ENCODE measurements around the gene SACM1L.

SACM1L gene

DNA sequence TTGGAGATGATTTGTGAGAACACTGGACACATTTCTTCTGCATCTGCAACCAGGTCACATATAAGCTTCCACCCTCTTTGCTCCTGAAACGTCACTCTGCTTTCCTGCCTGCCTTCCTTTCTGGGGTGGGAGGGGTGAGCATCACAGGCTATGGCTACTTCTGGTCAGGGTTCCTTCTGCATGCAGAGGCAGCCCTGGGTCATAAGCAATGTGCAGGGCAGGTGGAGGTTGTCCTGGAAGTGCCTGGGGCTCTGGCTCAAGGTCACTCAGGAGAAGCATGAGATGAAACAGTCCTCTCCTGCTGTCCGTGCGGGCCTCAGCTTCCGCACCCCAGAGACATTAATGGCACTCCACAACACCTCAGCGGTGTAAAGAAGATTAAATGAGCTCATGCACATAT, 92.1 kb downstream of the SACM1L start:
- H3K9me3 ChIP-seq (ENCODE audit: insufficient read depth, low read depth, low read length), result peaks cover 2% of the 10 kb centered on the region
- no peak overlapping the region for H3K4me3 ChIP-seq (ENCODE audit: low read depth, low read length)
- WGBS (ENCODE audit: extremely low coverage, insufficient coverage, insufficient read length), result no CpG with 5 or more reads among the region's 5 CpGs
- no peak overlapping the region for H3K9ac ChIP-seq (ENCODE audit: low read length)
- H3K4me1 ChIP-seq (ENCODE audit: control insufficient read depth in 1 of 2, insufficient read depth in 2 of 2, low read length in 2 of 2), result no peaks in the 10 kb centered on the region
- no peak overlapping the region for H4K8ac ChIP-seq (ENCODE audit: low read depth, low read length)
- H4K91ac ChIP-seq (ENCODE audit: low read depth, low read length), result no peak overlapping the region
- no peak overlapping the region for H3K4ac ChIP-seq (ENCODE audit: low read depth, low read length)
- no peak overlapping the region for H2AK5ac ChIP-seq (ENCODE audit: low read length)
- no peaks in the 10 kb centered on the region for H3K36me3 ChIP-seq (ENCODE audit: control insufficient read depth in 1 of 2, insufficient read depth in 2 of 2, low read length in 2 of 2)
- no peak overlapping the region for H3K4me2 ChIP-seq (ENCODE audit: low read length)
- no peak overlapping the region for H4K12ac ChIP-seq (ENCODE audit: low read depth, low read length)
- H2BK5ac ChIP-seq (ENCODE audit: low read depth, low read length, poor library complexity), result no peak overlapping the region
- H3K79me1 ChIP-seq (ENCODE audit: low read length), result no peaks in the 10 kb centered on the region
- H2BK12ac ChIP-seq (ENCODE audit: low read length), result no peak overlapping the region
- H3K23ac ChIP-seq (ENCODE audit: low read length), result no peak overlapping the region
- no peak for DNase-seq
- no peak overlapping the region for H3K27ac ChIP-seq (ENCODE audit: low read depth, low read length)
- H3K18ac ChIP-seq (ENCODE audit: low read length), result no peak overlapping the region
- no peaks in the 10 kb centered on the region for H3K79me2 ChIP-seq (ENCODE audit: control insufficient read depth, insufficient read depth, low read length, poor library complexity)
- no peak overlapping the region for H3K14ac ChIP-seq (ENCODE audit: low read length)
- no peak overlapping the region for H2AFZ ChIP-seq (ENCODE audit: insufficient read depth, low read length, poor library complexity)
- no peak overlapping the region for H2BK120ac ChIP-seq (ENCODE audit: insufficient read depth, low read length, poor library complexity)
- H3K27me3 ChIP-seq (ENCODE audit: insufficient read depth, low read length), result no peaks in the 10 kb centered on the region

DNA sequence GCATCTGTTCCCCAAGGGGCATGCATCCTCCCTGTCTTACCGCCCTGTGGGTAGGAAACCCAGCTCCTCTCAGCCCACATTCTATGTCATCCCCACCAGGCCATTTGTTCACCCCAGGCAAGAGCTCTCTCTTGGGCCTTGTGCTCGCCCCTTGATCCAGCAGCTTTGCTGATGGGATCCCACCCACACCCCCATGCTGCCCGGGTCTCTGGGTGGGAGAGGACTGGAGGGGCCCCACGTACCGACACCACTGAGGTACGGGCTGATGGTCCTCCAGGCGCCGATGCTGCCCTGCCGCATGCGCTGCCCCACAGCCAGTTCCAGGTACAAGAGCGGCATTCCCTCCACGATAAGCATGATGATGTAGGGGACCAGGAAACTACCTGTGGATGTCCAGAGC, 92.6 kb downstream of the SACM1L start:
- no peak overlapping the region for H2BK12ac ChIP-seq (ENCODE audit: low read length)
- DNase-seq, result no peak
- H4K12ac ChIP-seq (ENCODE audit: low read depth, low read length), result no peak overlapping the region
- no peak overlapping the region for H2BK5ac ChIP-seq (ENCODE audit: low read depth, low read length, poor library complexity)
- no peak overlapping the region for H2AK5ac ChIP-seq (ENCODE audit: low read length)
- no peak overlapping the region for H3K4ac ChIP-seq (ENCODE audit: low read depth, low read length)
- H3K9ac ChIP-seq (ENCODE audit: low read length), result no peak overlapping the region
- no peak overlapping the region for H4K91ac ChIP-seq (ENCODE audit: low read depth, low read length)
- no peaks in the 10 kb centered on the region for H3K79me2 ChIP-seq (ENCODE audit: control insufficient read depth, insufficient read depth, low read length, poor library complexity)
- no peaks in the 10 kb centered on the region for H3K4me1 ChIP-seq (ENCODE audit: control insufficient read depth in 1 of 2, insufficient read depth in 2 of 2, low read length in 2 of 2)
- no peak overlapping the region for H4K8ac ChIP-seq (ENCODE audit: low read depth, low read length)
- H3K27me3 ChIP-seq (ENCODE audit: insufficient read depth, low read length), result no peaks in the 10 kb centered on the region
- no peak overlapping the region for H3K4me2 ChIP-seq (ENCODE audit: low read length)
- H3K14ac ChIP-seq (ENCODE audit: low read length), result no peak overlapping the region
- H2AFZ ChIP-seq (ENCODE audit: insufficient read depth, low read length, poor library complexity), result no peak overlapping the region
- no peak overlapping the region for H3K23ac ChIP-seq (ENCODE audit: low read length)
- H3K36me3 ChIP-seq (ENCODE audit: control insufficient read depth in 1 of 2, insufficient read depth in 2 of 2, low read length in 2 of 2), result no peaks in the 10 kb centered on the region
- H2BK120ac ChIP-seq (ENCODE audit: insufficient read depth, low read length, poor library complexity), result no peak overlapping the region
- no peak overlapping the region for H3K18ac ChIP-seq (ENCODE audit: low read length)
- H3K79me1 ChIP-seq (ENCODE audit: low read length), result no peaks in the 10 kb centered on the region
- H3K27ac ChIP-seq (ENCODE audit: low read depth, low read length), result no peak overlapping the region
- H3K4me3 ChIP-seq (ENCODE audit: low read depth, low read length), result no peak overlapping the region
- no CpG with 5 or more reads among the region's 12 CpGs for WGBS (ENCODE audit: extremely low coverage, insufficient coverage, insufficient read length)
- peaks cover 2% of the 10 kb centered on the region for H3K9me3 ChIP-seq (ENCODE audit: insufficient read depth, low read depth, low read length)

DNA sequence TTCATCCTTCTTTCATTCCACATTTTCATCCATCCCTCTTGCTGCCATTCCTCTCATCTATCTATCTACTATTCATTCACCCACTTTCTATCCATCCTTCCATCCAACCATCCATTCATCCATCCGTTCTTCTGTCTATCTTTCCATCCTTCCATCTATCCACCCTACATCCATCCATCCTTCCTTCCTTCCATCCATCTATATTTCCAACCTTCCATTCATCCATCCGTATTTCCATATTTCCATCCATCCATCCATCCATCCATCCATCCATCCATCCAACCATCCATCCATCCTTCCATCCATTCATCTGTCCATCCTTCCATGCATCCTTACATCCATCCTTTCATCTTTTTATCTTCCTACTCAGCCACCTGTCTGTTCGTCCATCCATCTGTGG, 93.2 kb downstream of the SACM1L start:
- no peaks in the 10 kb centered on the region for H3K4me1 ChIP-seq (ENCODE audit: control insufficient read depth in 1 of 2, insufficient read depth in 2 of 2, low read length in 2 of 2)
- H3K27ac ChIP-seq (ENCODE audit: low read depth, low read length), result no peak overlapping the region
- H3K27me3 ChIP-seq (ENCODE audit: insufficient read depth, low read length), result no peaks in the 10 kb centered on the region
- no peak overlapping the region for H3K14ac ChIP-seq (ENCODE audit: low read length)
- no peak overlapping the region for H3K4me2 ChIP-seq (ENCODE audit: low read length)
- 100% methylated on average over 2 of the region's 3 CpGs for WGBS (ENCODE audit: extremely low coverage, insufficient coverage, insufficient read length)
- no peak overlapping the region for H3K4ac ChIP-seq (ENCODE audit: low read depth, low read length)
- no peak overlapping the region for H2AFZ ChIP-seq (ENCODE audit: insufficient read depth, low read length, poor library complexity)
- no peak overlapping the region for H2BK12ac ChIP-seq (ENCODE audit: low read length)
- no peak overlapping the region for H4K91ac ChIP-seq (ENCODE audit: low read depth, low read length)
- no peaks in the 10 kb centered on the region for H3K79me1 ChIP-seq (ENCODE audit: low read length)
- no peak overlapping the region for H3K4me3 ChIP-seq (ENCODE audit: low read depth, low read length)
- H3K9me3 ChIP-seq (ENCODE audit: insufficient read depth, low read depth, low read length), result peaks cover 4% of the 10 kb centered on the region
- no peak overlapping the region for H2BK120ac ChIP-seq (ENCODE audit: insufficient read depth, low read length, poor library complexity)
- no peak overlapping the region for H4K12ac ChIP-seq (ENCODE audit: low read depth, low read length)
- H3K9ac ChIP-seq (ENCODE audit: low read length), result no peak overlapping the region
- no peaks in the 10 kb centered on the region for H3K79me2 ChIP-seq (ENCODE audit: control insufficient read depth, insufficient read depth, low read length, poor library complexity)
- no peak overlapping the region for H2BK5ac ChIP-seq (ENCODE audit: low read depth, low read length, poor library complexity)
- DNase-seq, result no peak
- H3K36me3 ChIP-seq (ENCODE audit: control insufficient read depth in 1 of 2, insufficient read depth in 2 of 2, low read length in 2 of 2), result no peaks in the 10 kb centered on the region
- no peak overlapping the region for H3K18ac ChIP-seq (ENCODE audit: low read length)
- H4K8ac ChIP-seq (ENCODE audit: low read depth, low read length), result no peak overlapping the region
- H3K23ac ChIP-seq (ENCODE audit: low read length), result no peak overlapping the region
- no peak overlapping the region for H2AK5ac ChIP-seq (ENCODE audit: low read length)

DNA sequence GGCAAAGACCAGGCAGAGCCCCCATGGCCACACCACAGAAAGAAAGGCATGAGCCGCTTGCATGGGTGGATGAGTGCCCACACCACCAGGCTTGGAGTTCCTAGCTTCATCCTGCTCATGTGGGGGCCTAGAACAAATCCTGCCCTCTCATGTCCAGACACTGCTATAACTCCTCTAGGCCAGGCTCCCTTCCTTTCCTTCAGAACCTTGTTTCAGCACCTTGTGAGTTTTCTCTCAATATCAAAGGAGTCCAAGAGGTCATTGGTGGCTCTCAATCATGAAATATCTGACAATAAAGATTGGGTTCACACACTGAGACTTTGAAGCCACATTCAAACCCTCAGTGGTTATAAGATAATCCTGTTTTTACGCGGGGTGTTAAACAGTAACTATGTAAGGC, 94.5 kb downstream of the SACM1L start:
- H3K14ac ChIP-seq (ENCODE audit: low read length), result no peak overlapping the region
- H3K18ac ChIP-seq (ENCODE audit: low read length), result no peak overlapping the region
- no peak overlapping the region for H2BK12ac ChIP-seq (ENCODE audit: low read length)
- no peak overlapping the region for H2BK5ac ChIP-seq (ENCODE audit: low read depth, low read length, poor library complexity)
- no peak for DNase-seq
- H4K8ac ChIP-seq (ENCODE audit: low read depth, low read length), result no peak overlapping the region
- H3K4me2 ChIP-seq (ENCODE audit: low read length), result no peak overlapping the region
- no CpG with 5 or more reads among the region's 3 CpGs for WGBS (ENCODE audit: extremely low coverage, insufficient coverage, insufficient read length)
- no peak overlapping the region for H3K9ac ChIP-seq (ENCODE audit: low read length)
- H2BK120ac ChIP-seq (ENCODE audit: insufficient read depth, low read length, poor library complexity), result no peak overlapping the region
- no peak overlapping the region for H4K12ac ChIP-seq (ENCODE audit: low read depth, low read length)
- H3K27ac ChIP-seq (ENCODE audit: low read depth, low read length), result no peak overlapping the region
- H2AFZ ChIP-seq (ENCODE audit: insufficient read depth, low read length, poor library complexity), result no peak overlapping the region
- H3K27me3 ChIP-seq (ENCODE audit: insufficient read depth, low read length), result no peaks in the 10 kb centered on the region
- H3K79me2 ChIP-seq (ENCODE audit: control insufficient read depth, insufficient read depth, low read length, poor library complexity), result no peaks in the 10 kb centered on the region
- no peaks in the 10 kb centered on the region for H3K36me3 ChIP-seq (ENCODE audit: control insufficient read depth in 1 of 2, insufficient read depth in 2 of 2, low read length in 2 of 2)
- H3K9me3 ChIP-seq (ENCODE audit: insufficient read depth, low read depth, low read length), result peaks cover 4% of the 10 kb centered on the region
- no peak overlapping the region for H3K23ac ChIP-seq (ENCODE audit: low read length)
- no peaks in the 10 kb centered on the region for H3K4me1 ChIP-seq (ENCODE audit: control insufficient read depth in 1 of 2, insufficient read depth in 2 of 2, low read length in 2 of 2)
- no peak overlapping the region for H3K4me3 ChIP-seq (ENCODE audit: low read depth, low read length)
- no peaks in the 10 kb centered on the region for H3K79me1 ChIP-seq (ENCODE audit: low read length)
- no peak overlapping the region for H4K91ac ChIP-seq (ENCODE audit: low read depth, low read length)
- no peak overlapping the region for H2AK5ac ChIP-seq (ENCODE audit: low read length)
- no peak overlapping the region for H3K4ac ChIP-seq (ENCODE audit: low read depth, low read length)

Data from trophoblast cell (in vitro differentiated cells and primary cell).